Trophoblast cell (in vitro differentiated cells and primary cell): ENCODE data around the gene MR1.

Experiments used
- DNase-seq, 2 donors: peaks; one replicate each; pipeline ENCODE4 v3.0.0-alpha.2; 2016
- H2AFZ ChIP-seq: 2 replicates; pipeline ENCODE4 v1.6.1; 2013; ENCODE audit warnings: low read length, moderate library complexity, mild to moderate bottlenecking; ENCODE audit not compliant: insufficient read depth, poor library complexity
- H2AK5ac ChIP-seq: 2 replicates; pipeline ENCODE4 v1.6.1; 2013; ENCODE audit warnings: mild to moderate bottlenecking, low read length
- H2BK120ac ChIP-seq: 2 replicates; pipeline ENCODE4 v1.6.1; 2013; ENCODE audit warnings: low read length, mild to moderate bottlenecking, moderate library complexity; ENCODE audit not compliant: insufficient read depth, poor library complexity
- H2BK12ac ChIP-seq: 2 replicates; pipeline ENCODE4 v1.6.1; 2013; ENCODE audit warnings: mild to moderate bottlenecking, low read length, moderate library complexity
- H2BK5ac ChIP-seq: 2 replicates; pipeline ENCODE4 v1.6.1; 2013; ENCODE audit warnings: low read length, low read depth, moderate library complexity, mild to moderate bottlenecking; ENCODE audit not compliant: poor library complexity
- H3K14ac ChIP-seq: 2 replicates; pipeline ENCODE4 v1.6.1; 2013; ENCODE audit warnings: mild to moderate bottlenecking, low read length
- H3K18ac ChIP-seq: 2 replicates; pipeline ENCODE4 v1.6.1; 2013; ENCODE audit warnings: mild to moderate bottlenecking, low read length
- H3K23ac ChIP-seq: 2 replicates; pipeline ENCODE4 v1.6.1; 2013; ENCODE audit warnings: low read length
- H3K27ac ChIP-seq: 2 replicates; pipeline ENCODE4 v1.5.1; 2013; ENCODE audit warnings: low read depth, mild to moderate bottlenecking, inconsistent platforms, low read length, moderate library complexity
- H3K27me3 ChIP-seq: 2 replicates; pipeline ENCODE4 v1.6.1; 2013; ENCODE audit warnings: inconsistent platforms, mild to moderate bottlenecking, low read length, moderate library complexity; ENCODE audit not compliant: insufficient read depth
- H3K36me3 ChIP-seq, 2 experiments: 1 replicate in 1 of 2; 2 replicates in 1 of 2; pipeline ENCODE4 v1.6.1; 2013; ENCODE audit warnings: low read length in 2 of 2, mild to moderate bottlenecking in 2 of 2, moderate library complexity in 1 of 2; ENCODE audit not compliant: insufficient read depth in 2 of 2, control insufficient read depth in 1 of 2
- H3K4ac ChIP-seq: 2 replicates; pipeline ENCODE4 v1.6.1; 2013; ENCODE audit warnings: low read depth, mild to moderate bottlenecking, low read length, moderate library complexity
- H3K4me1 ChIP-seq, 2 experiments: 1 replicate in 1 of 2; 2 replicates in 1 of 2; pipeline ENCODE4 v1.6.1; 2013; ENCODE audit warnings: low read length in 2 of 2, mild to moderate bottlenecking in 2 of 2, moderate library complexity in 1 of 2; ENCODE audit not compliant: insufficient read depth in 2 of 2, control insufficient read depth in 1 of 2
- H3K4me2 ChIP-seq: 2 replicates; pipeline ENCODE4 v1.6.1; 2013; ENCODE audit warnings: inconsistent platforms, mild to moderate bottlenecking, low read length, moderate library complexity
- H3K4me3 ChIP-seq: 2 replicates; pipeline ENCODE4 v1.5.1; 2013; ENCODE audit warnings: mild to moderate bottlenecking, low read depth, low read length, inconsistent platforms
- H3K79me1 ChIP-seq: one replicate; pipeline ENCODE4 v1.6.1; 2013; ENCODE audit warnings: low read length
- H3K79me2 ChIP-seq: 2 replicates; pipeline ENCODE4 v1.6.1; 2013; ENCODE audit warnings: low read length, mild to moderate bottlenecking; ENCODE audit not compliant: control insufficient read depth, insufficient read depth, poor library complexity
- H3K9ac ChIP-seq: 2 replicates; pipeline ENCODE4 v1.6.1; 2013; ENCODE audit warnings: mild to moderate bottlenecking, low read length
- H3K9me3 ChIP-seq: 2 replicates; pipeline ENCODE4 v1.6.1; 2013; ENCODE audit warnings: low read depth, mild to moderate bottlenecking, control low read depth, inconsistent platforms, low read length; ENCODE audit not compliant: insufficient read depth
- H4K12ac ChIP-seq: 2 replicates; pipeline ENCODE4 v1.6.1; 2013; ENCODE audit warnings: low read depth, mild to moderate bottlenecking, low read length, moderate library complexity
- H4K8ac ChIP-seq: 2 replicates; pipeline ENCODE4 v1.6.1; 2013; ENCODE audit warnings: low read depth, mild to moderate bottlenecking, low read length, moderate library complexity
- H4K91ac ChIP-seq: one replicate; pipeline ENCODE4 v1.6.1; 2013; ENCODE audit warnings: low read depth, mild to moderate bottlenecking, low read length, moderate library complexity
- WGBS: extraction: QIAGEN DNeasy Blood & Tissue Kit; methylation state at CpG from one replicate; pipeline ENCODE4 v1.1.7; 2013; ENCODE audit warnings: missing lambda C conversion rate; ENCODE audit not compliant: insufficient read length, insufficient coverage; ENCODE audit errors: extremely low coverage; 5-methylcytosine and 5-hydroxymethylcytosine counted together

MR1 gene

DNA sequence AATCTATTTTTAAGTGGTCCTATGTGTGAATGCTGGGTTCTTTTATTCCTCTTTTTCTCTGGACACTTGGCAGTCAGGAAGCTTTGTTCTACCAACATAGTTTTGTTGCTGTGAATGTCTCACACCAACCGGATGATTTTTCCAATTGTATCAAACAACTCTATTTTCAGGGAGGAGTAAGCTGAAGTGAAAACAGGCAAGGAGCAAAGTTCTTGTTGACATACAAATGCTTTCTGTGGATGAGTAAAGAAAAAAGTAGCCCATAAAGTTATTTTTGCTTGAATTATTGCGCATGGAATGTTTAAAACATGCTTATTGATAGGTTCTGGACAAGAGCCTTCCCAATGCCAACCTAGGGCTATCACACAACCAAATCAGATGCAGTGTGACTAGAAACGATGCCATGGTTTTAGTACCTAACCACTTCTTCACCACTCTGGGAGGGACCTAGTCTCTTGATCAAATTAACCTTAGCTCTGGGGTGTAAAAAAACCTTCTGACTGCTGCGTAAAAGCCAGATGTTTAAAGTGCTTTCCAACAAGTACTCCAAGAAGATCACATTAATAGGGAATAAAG, 59.2 kb downstream of the MR1 start:
- no CpG with 5 or more reads among the region's 4 CpGs for whole genome bisulfite sequencing
- no peak overlapping the region for H4K8ac ChIP-seq
- H4K91ac ChIP-seq = no peak overlapping the region
- H3K4me1 ChIP-seq = peaks cover 7 to 11% of the 10 kb centered on the region in 2 experiments
- H3K4me3 ChIP-seq = no peak overlapping the region
- no peak overlapping the region for H2BK120ac ChIP-seq
- H3K79me1 ChIP-seq = peaks cover 20% of the 10 kb centered on the region
- H3K4me2 ChIP-seq = no peak overlapping the region
- no peak for DNase-seq
- H3K27ac ChIP-seq = no peak overlapping the region
- no peak overlapping the region for H2AK5ac ChIP-seq
- H2AFZ ChIP-seq = no peak overlapping the region
- H3K18ac ChIP-seq = no peak overlapping the region
- peaks cover 2% of the 10 kb centered on the region for H3K9me3 ChIP-seq
- H3K79me2 ChIP-seq = peaks cover 12% of the 10 kb centered on the region
- no peak overlapping the region for H3K9ac ChIP-seq
- no peak overlapping the region for H2BK12ac ChIP-seq
- no peak overlapping the region for H3K23ac ChIP-seq
- no peak overlapping the region for H3K14ac ChIP-seq
- H2BK5ac ChIP-seq = no peak overlapping the region
- no peak overlapping the region for H3K4ac ChIP-seq
- no peaks in the 10 kb centered on the region for H3K36me3 ChIP-seq
- H3K27me3 ChIP-seq = no peaks in the 10 kb centered on the region
- no peak overlapping the region for H4K12ac ChIP-seq

DNA sequence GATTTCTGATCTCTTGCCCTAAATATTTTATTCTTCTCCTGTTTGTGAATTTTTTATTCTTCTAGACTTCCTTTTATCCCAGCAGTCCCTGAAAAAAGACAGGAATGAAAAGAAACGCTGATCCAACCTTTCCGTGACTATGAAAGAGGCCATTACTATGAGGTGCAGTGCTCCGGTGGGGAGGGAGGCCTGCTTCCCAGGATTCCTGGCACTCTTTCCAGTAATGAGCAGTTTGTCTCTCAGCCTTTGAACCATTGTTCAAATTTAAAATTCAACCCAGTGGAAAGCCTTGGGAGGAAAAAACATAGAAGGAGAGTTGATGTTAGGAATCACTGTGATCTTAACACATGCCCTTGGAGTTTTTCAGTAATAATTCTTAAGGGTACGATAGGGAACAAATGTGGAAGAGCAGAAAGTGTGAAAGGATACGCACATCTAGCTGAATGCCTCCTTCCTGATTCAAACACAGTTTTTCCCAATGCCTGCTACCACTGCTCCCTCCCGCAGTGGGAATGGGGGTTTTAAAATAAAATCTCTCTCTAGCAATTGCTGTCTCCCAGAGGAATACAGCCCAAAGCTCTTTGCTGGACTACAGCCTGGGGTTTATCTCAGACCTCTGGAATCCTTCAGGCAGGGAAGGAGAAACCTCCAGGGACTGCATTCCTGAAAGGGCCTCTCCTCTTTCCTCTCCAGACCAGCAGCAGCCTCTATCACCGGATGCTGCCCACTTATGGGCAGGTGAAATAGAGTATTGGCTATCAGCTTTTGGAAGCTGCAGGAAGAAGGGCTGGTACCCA, 60.8 kb downstream of the MR1 start:
- Histone ChIP-seq H3K27me3 (no peaks in the 10 kb centered on the region), H3K4me2 (no peak overlapping the region), H3K27ac (peak overlapping the region; percentile 75), H4K8ac (no peak overlapping the region), H3K18ac (no peak overlapping the region), H3K36me3 (no peaks in the 10 kb centered on the region), H3K4me3 (no peak overlapping the region), H3K23ac (no peak overlapping the region), H3K79me1 (peaks cover 13% of the 10 kb centered on the region), H2BK5ac (no peak overlapping the region), H2BK120ac (no peak overlapping the region), H3K14ac (no peak overlapping the region), H4K12ac (no peak overlapping the region), H3K4me1 (peaks cover 12 to 14% of the 10 kb centered on the region in 2 experiments), H4K91ac (no peak overlapping the region), H2AK5ac (no peak overlapping the region), H2BK12ac (no peak overlapping the region), H3K9me3 (no peaks in the 10 kb centered on the region), H3K9ac (no peak overlapping the region), H2AFZ (no peak overlapping the region), H3K4ac (no peak overlapping the region), H3K79me2 (peaks cover 3% of the 10 kb centered on the region)
- WGBS = no CpG with 5 or more reads among the region's 7 CpGs
- peak; percentile 67 to 74 for DNase-seq

DNA sequence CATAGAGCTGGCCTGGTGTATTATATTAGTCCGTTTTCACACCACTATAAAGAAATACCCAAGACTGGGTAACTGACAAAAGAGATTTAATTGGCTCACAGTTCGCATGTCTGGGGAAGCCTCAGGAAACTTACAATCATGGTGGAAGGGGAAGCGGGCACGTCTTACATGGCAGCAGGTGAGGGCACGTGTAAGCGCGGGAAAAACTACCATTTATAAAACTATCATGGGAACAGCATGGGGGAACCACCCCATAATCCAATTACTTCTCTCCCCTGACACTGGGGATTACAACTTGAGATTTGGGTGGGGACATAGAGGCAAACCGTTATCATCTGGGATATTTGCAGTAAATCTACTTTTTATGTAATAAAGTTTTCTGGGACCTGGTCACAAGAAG, 61.5 kb downstream of the MR1 start:
- no peak overlapping the region for H3K4ac ChIP-seq
- H3K9ac ChIP-seq = no peak overlapping the region
- no peak for DNase-seq
- peaks cover 16 to 19% of the 10 kb centered on the region in 2 experiments for H3K4me1 ChIP-seq
- no peak overlapping the region for H2BK12ac ChIP-seq
- H3K4me3 ChIP-seq = no peak overlapping the region
- no peak overlapping the region for H3K4me2 ChIP-seq
- H2AFZ ChIP-seq = no peak overlapping the region
- H4K8ac ChIP-seq = no peak overlapping the region
- H3K79me2 ChIP-seq = no peaks in the 10 kb centered on the region
- H3K9me3 ChIP-seq = no peaks in the 10 kb centered on the region
- WGBS = no CpG with 5 or more reads among the region's 8 CpGs
- no peak overlapping the region for H4K12ac ChIP-seq
- no peak overlapping the region for H2BK120ac ChIP-seq
- no peaks in the 10 kb centered on the region for H3K27me3 ChIP-seq
- no peak overlapping the region for H2AK5ac ChIP-seq
- no peak overlapping the region for H3K14ac ChIP-seq
- no peaks in the 10 kb centered on the region for H3K36me3 ChIP-seq
- no peak overlapping the region for H3K18ac ChIP-seq
- H4K91ac ChIP-seq = no peak overlapping the region
- no peak overlapping the region for H2BK5ac ChIP-seq
- H3K23ac ChIP-seq = no peak overlapping the region
- peaks cover 14% of the 10 kb centered on the region for H3K79me1 ChIP-seq
- no peak overlapping the region for H3K27ac ChIP-seq

DNA sequence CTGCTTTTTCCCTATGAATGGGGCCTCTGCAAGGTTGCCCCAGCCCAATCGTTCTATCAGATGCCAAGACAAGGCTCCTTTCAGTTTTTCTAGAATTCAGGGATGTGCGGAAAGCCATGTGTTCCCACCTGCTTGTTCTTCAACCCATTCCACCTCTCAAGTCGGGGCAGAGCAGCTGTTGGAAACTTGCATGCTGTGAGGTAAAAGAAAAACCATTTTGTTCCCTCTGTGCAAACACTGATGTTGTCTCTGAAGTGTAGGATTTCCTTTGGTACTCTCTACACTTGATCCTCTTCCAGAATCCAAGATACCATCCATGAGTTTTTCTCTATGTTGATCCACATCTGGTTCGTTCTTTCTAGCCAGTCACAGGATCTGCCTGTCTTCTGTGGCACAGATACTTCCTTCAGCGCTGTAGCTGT, 62.0 kb downstream of the MR1 start:
- Histone ChIP-seq H3K4ac (no peak overlapping the region), H4K91ac (peak overlapping the region; percentile 0), H3K36me3 (no peaks in the 10 kb centered on the region), H3K79me1 (peaks cover 14% of the 10 kb centered on the region), H4K12ac (no peak overlapping the region), H3K4me3 (no peak overlapping the region), H2AK5ac (peak overlapping the region; percentile 43), H3K4me1 (peaks cover 16 to 21% of the 10 kb centered on the region in 2 experiments), H3K23ac (no peak overlapping the region), H3K27ac (no peak overlapping the region), H3K27me3 (no peaks in the 10 kb centered on the region), H4K8ac (no peak overlapping the region), H3K9ac (no peak overlapping the region), H3K79me2 (no peaks in the 10 kb centered on the region), H3K4me2 (no peak overlapping the region), H2BK12ac (no peak overlapping the region), H2BK5ac (no peak overlapping the region), H3K14ac (no peak overlapping the region), H2BK120ac (no peak overlapping the region), H2AFZ (no peak overlapping the region), H3K18ac (no peak overlapping the region), H3K9me3 (no peaks in the 10 kb centered on the region)
- no peak for DNase-seq
- WGBS = no CpG with 5 or more reads among the region's 5 CpGs
